HepG2 (cell line): ENCODE data around the gene PAPSS1. TPM values are rescaled to one million over a fixed set of nuclear protein-coding genes. Genes with fewer than 3 reads are reported as not detected.
A peak's percentile ranks its signal among the peaks of the same experiment; 100 is the strongest.

Experiments used
- DDIT3 ChIP-seq: sonication (generic); formaldehyde crosslinking; IDR thresholded peaks from 2 replicates; pipeline ENCODE4 v1.4.0; 2020; ENCODE audit warnings: mild to moderate bottlenecking, missing genetic modification reagents
- ELF4 ChIP-seq: sonication (generic); formaldehyde crosslinking; IDR thresholded peaks from 2 replicates; pipeline ENCODE4 v1.5.0; 2020; ENCODE audit warnings: missing genetic modification reagents, mild to moderate bottlenecking, moderate library complexity, borderline replicate concordance
- ETS1 ChIP-seq: sonication (generic); formaldehyde crosslinking; IDR thresholded peaks from 2 replicates; pipeline ENCODE4 v1.4.0; 2020; ENCODE audit warnings: missing genetic modification reagents
- HCFC1 ChIP-seq: fragments of 150-350 bp; IDR thresholded peaks from 2 replicates; pipeline ENCODE4 v1.6.1; 2014; ENCODE audit warnings: low read depth, low read length
- HHEX ChIP-seq: IDR thresholded peaks from 2 replicates; pipeline ENCODE4 v1.6.1; 2016; ENCODE audit warnings: control low read depth
- MAZ ChIP-seq, 2 experiments: sonication (generic) in 1 of 2; formaldehyde crosslinking in 1 of 2; IDR thresholded peaks; 2 replicates each; pipeline versions ENCODE4 v1.5.0 to v1.6.1; 2012 to 2020; ENCODE audit warnings: low read depth in 2 of 2, mild to moderate bottlenecking in 2 of 2, borderline replicate concordance in 1 of 2, improper control_type of control experiment in 1 of 2, low read length in 1 of 2, missing genetic modification reagents in 1 of 2, moderate library complexity in 1 of 2
- NCOA2 ChIP-seq: sonication (generic); formaldehyde crosslinking; IDR thresholded peaks from 2 replicates; pipeline ENCODE4 v1.8.0; 2022; ENCODE audit warnings: inconsistent platforms
- NFIC ChIP-seq: IDR thresholded peaks from 2 replicates; pipeline ENCODE4 v1.6.1; 2012; ENCODE audit warnings: mild to moderate bottlenecking, low read length, inconsistent platforms
- PHF21A ChIP-seq: sonication (generic); formaldehyde crosslinking; IDR thresholded peaks from 2 replicates; pipeline ENCODE4 v1.5.0; 2020; ENCODE audit warnings: mild to moderate bottlenecking, missing genetic modification reagents
- ZEB1 ChIP-seq: IDR thresholded peaks from 2 replicates; pipeline ENCODE4 v1.6.1; 2012; ENCODE audit warnings: mild to moderate bottlenecking, low read depth, inconsistent platforms; ENCODE audit not compliant: insufficient replicate concordance
- ZKSCAN1 ChIP-seq: fragments of 150-350 bp; IDR thresholded peaks from 2 replicates; pipeline ENCODE4 v1.6.1; 2014; ENCODE audit warnings: low read length
- ZMYM4 ChIP-seq: sonication (generic); formaldehyde crosslinking; IDR thresholded peaks from 2 replicates; pipeline ENCODE4 v1.8.1; 2023; ENCODE audit warnings: mild to moderate bottlenecking, missing genetic modification reagents
- ZNF225 ChIP-seq: sonication (generic); formaldehyde crosslinking; IDR thresholded peaks from 2 replicates; pipeline ENCODE4 v1.4.0; 2020; ENCODE audit warnings: mild to moderate bottlenecking, missing genetic modification reagents
- ZNF235 ChIP-seq: sonication (generic); formaldehyde crosslinking; IDR thresholded peaks from 2 replicates; pipeline ENCODE4 v1.8.1; 2023; ENCODE audit warnings: mild to moderate bottlenecking, missing genetic modification reagents, borderline replicate concordance
- ZNF550 ChIP-seq: sonication (generic); formaldehyde crosslinking; IDR thresholded peaks from 2 replicates; pipeline ENCODE4 v1.4.0; 2020; ENCODE audit warnings: mild to moderate bottlenecking, missing genetic modification reagents, borderline replicate concordance
- ZNF557 ChIP-seq: sonication (generic); formaldehyde crosslinking; IDR thresholded peaks from 2 replicates; pipeline ENCODE4 v1.4.0; 2020; ENCODE audit warnings: missing genetic modification reagents
- ZNF770 ChIP-seq: sonication (generic); formaldehyde crosslinking; IDR thresholded peaks from 2 replicates; pipeline ENCODE4 v1.5.0; 2020; ENCODE audit warnings: mild to moderate bottlenecking, missing genetic modification reagents
- polyA plus RNA-seq, 8 experiments: library from polyadenylated mRNA; depleted of rRNA in 3 of 8; stranded (reverse) in 7 of 8; unstranded in 1 of 8; fragments of >200 nt; fragmentation: Illumina TruSeq in 4 of 8; extraction: Trizol in 4 of 8; gene quantifications; 2 replicates each; pipeline versions ENCODE4 v1.2.1 to v1.2.3, GENCODE V29; 2011 to 2016; ENCODE audit warnings: low read depth in 4 of 8, missing spikeins in 1 of 8, mixed read lengths in 1 of 8; ENCODE audit not compliant: insufficient read depth in 1 of 8
- total RNA-seq, 5 experiments: library from RNA; depleted of rRNA; stranded (reverse); fragments of >200 nt; fragmentation: Illumina TruSeq; extraction: Trizol; gene quantifications; 2 replicates each; pipeline ENCODE4 v1.2.3, GENCODE V29; 2016; ENCODE audit warnings: low read depth in 1 of 5
- TF ChIP-seq, protein P1 (sequence below): sonication (generic); formaldehyde crosslinking; IDR thresholded peaks from 2 replicates; pipeline ENCODE4 v1.4.0; 2020; ENCODE audit warnings: mild to moderate bottlenecking, missing genetic modification reagents
- TF ChIP-seq, protein P2 (sequence below): IDR thresholded peaks from 2 replicates; pipeline ENCODE4 v1.6.1; 2016; ENCODE audit warnings: mild to moderate bottlenecking, missing biosample characterization, missing genetic modification reagents
- TF ChIP-seq, protein P3 (sequence below): sonication (generic); formaldehyde crosslinking; IDR thresholded peaks from 2 replicates; pipeline ENCODE4 v1.9.0; 2021; ENCODE audit warnings: missing genetic modification reagents, mild to moderate bottlenecking, borderline replicate concordance
- TF ChIP-seq, protein P4 (sequence below): sonication (generic); formaldehyde crosslinking; IDR thresholded peaks from 2 replicates; pipeline ENCODE4 v1.5.1; 2020; ENCODE audit warnings: missing genetic modification reagents, mild to moderate bottlenecking, borderline replicate concordance
- TF ChIP-seq, protein P5 (sequence below): sonication (generic); formaldehyde crosslinking; IDR thresholded peaks from 2 replicates; pipeline ENCODE4 v1.5.0; 2020; ENCODE audit warnings: missing genetic modification reagents

The PAPSS1 gene
- total and polyA plus RNA-seq, 2 of the 13 experiments (the other 11 are each of a cell fraction or from before 2014, with no cell fraction given), result 105 to 126 TPM

GRCh38 chr4:107635735-107636134 lies 84.3 kb downstream of the PAPSS1 start (continued):
- peak; percentile 24; the same call in 1 of the 2 replicates for TF ChIP-seq NFIC
- TF ChIP-seq, protein P1, sequence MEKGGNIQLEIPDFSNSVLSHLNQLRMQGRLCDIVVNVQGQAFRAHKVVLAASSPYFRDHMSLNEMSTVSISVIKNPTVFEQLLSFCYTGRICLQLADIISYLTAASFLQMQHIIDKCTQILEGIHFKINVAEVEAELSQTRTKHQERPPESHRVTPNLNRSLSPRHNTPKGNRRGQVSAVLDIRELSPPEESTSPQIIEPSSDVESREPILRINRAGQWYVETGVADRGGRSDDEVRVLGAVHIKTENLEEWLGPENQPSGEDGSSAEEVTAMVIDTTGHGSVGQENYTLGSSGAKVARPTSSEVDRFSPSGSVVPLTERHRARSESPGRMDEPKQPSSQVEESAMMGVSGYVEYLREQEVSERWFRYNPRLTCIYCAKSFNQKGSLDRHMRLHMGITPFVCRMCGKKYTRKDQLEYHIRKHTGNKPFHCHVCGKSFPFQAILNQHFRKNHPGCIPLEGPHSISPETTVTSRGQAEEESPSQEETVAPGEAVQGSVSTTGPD (CRISPR knock-in tag), result no peak
- no peak for TF ChIP-seq HCFC1
- no peak for TF ChIP-seq DDIT3 (CRISPR knock-in tag)
- TF ChIP-seq ZNF550 (CRISPR knock-in tag), result no peak
- TF ChIP-seq ZMYM4 (CRISPR knock-in tag), result no peak
- TF ChIP-seq, protein P2, sequence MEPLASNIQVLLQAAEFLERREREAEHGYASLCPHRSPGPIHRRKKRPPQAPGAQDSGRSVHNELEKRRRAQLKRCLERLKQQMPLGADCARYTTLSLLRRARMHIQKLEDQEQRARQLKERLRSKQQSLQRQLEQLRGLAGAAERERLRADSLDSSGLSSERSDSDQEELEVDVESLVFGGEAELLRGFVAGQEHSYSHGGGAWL (CRISPR knock-in tag), result no peak
- no peak for TF ChIP-seq PHF21A (CRISPR knock-in tag)
- TF ChIP-seq ZNF235 (CRISPR knock-in tag), result no peak
- TF ChIP-seq ZNF225 (CRISPR knock-in tag), result no peak
- TF ChIP-seq, protein P3, sequence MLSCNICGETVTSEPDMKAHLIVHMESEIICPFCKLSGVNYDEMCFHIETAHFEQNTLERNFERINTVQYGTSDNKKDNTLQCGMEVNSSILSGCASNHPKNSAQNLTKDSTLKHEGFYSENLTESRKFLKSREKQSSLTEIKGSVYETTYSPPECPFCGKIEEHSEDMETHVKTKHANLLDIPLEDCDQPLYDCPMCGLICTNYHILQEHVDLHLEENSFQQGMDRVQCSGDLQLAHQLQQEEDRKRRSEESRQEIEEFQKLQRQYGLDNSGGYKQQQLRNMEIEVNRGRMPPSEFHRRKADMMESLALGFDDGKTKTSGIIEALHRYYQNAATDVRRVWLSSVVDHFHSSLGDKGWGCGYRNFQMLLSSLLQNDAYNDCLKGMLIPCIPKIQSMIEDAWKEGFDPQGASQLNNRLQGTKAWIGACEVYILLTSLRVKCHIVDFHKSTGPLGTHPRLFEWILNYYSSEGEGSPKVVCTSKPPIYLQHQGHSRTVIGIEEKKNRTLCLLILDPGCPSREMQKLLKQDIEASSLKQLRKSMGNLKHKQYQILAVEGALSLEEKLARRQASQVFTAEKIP, result no peak
- TF ChIP-seq ELF4, result no peak
- TF ChIP-seq MAZ (IDR thresholded peaks at IDR 0.05; ENCODE audit: borderline replicate concordance, low read depth, low read length), result no peak
- TF ChIP-seq MAZ (CRISPR knock-in tag; IDR thresholded peaks at IDR 0.05; ENCODE audit: low read depth), result no peak
- 0 out of 2 replicates have a peak, but pooled peaks have one; percentile 13 for TF ChIP-seq NCOA2
- no peak for TF ChIP-seq ETS1
- no peak for TF ChIP-seq HHEX (CRISPR knock-in tag)
- TF ChIP-seq ZNF770 (CRISPR knock-in tag), result no peak
- TF ChIP-seq ZKSCAN1, result no peak
- TF ChIP-seq, protein P4, sequence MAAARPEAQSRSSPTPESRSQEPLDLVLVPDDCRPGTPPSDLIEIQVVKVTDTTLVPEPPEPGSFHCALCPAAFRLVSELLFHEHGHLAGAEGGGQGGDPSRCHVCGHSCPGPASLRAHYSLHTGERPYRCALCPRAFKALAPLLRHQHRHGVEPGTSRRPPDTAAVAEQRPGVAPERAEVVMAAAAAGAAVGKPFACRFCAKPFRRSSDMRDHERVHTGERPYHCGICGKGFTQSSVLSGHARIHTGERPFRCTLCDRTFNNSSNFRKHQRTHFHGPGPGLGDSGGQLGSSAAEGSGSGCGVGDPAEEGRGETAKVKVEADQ (CRISPR knock-in tag), result no peak
- no peak for TF ChIP-seq ZEB1
- TF ChIP-seq ZNF557 (CRISPR knock-in tag), result no peak
- TF ChIP-seq, protein P5, sequence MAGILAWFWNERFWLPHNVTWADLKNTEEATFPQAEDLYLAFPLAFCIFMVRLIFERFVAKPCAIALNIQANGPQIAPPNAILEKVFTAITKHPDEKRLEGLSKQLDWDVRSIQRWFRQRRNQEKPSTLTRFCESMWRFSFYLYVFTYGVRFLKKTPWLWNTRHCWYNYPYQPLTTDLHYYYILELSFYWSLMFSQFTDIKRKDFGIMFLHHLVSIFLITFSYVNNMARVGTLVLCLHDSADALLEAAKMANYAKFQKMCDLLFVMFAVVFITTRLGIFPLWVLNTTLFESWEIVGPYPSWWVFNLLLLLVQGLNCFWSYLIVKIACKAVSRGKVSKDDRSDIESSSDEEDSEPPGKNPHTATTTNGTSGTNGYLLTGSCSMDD (CRISPR knock-in tag), result no peak
